ENCODE measurements around the gene NEUROD4.
"Not testable (repeated sequence)": the region's sequence is repeated elsewhere in the genome, so short reads cannot be mapped to it uniquely, and the experiment has no call there.

The NEUROD4 gene

GRCh38 chr12:55019784-55020183 is at the start of gene NEUROD4:
Gene NEUROD4, plus strand, starts transcription at chr12:55019974. Its CDS starts 6,466 bp downstream, at chr12:55026440.
- no peak for DNase-seq

GRCh38 chr12:54970741-54971140 is 49.0 kb upstream of the NEUROD4 start:
- DNase-seq, result no peak

- no peak for DNase-seq
Observed at GRCh38 chr12:54973556-54973955, 46.2 kb upstream of the NEUROD4 start.

GRCh38 chr12:54974279-54974678 is 45.5 kb upstream of the NEUROD4 start:
- DNase-seq, result no peak

GRCh38 chr12:54975272-54975671 is 44.5 kb upstream of the NEUROD4 start:
- DNase-seq, result no peak

- DNase-seq, result no peak
Observed at GRCh38 chr12:54975875-54976274, 43.9 kb upstream of the NEUROD4 start.

- DNase-seq, result no peak
Observed at GRCh38 chr12:54977155-54977554, 42.6 kb upstream of the NEUROD4 start.

- DNase-seq, result no peak
Observed at GRCh38 chr12:54977857-54978256, 41.9 kb upstream of the NEUROD4 start.

GRCh38 chr12:54980341-54980740 is 39.4 kb upstream of the NEUROD4 start:
- no peak for DNase-seq

- no peak for DNase-seq
Observed at GRCh38 chr12:54981796-54982195, 38.0 kb upstream of the NEUROD4 start.

GRCh38 chr12:54983536-54984101 is 36.2 kb upstream of the NEUROD4 start:
- DNase-seq, result no peak

- DNase-seq, result no peak
Observed at GRCh38 chr12:54984658-54985376, 35.0 kb upstream of the NEUROD4 start, which contains the start of gene TESPA1. Gene TESPA1, minus strand, starts transcription at chr12:54984762. Its CDS starts 10,200 bp downstream, at chr12:54974562.

GRCh38 chr12:54986773-54987172 is 33.0 kb upstream of the NEUROD4 start:
- not testable (repeated sequence) for DNase-seq

- no peak for DNase-seq
Observed at GRCh38 chr12:54987611-54988231, 32.1 kb upstream of the NEUROD4 start.

GRCh38 chr12:54988402-54989054 is 31.2 kb upstream of the NEUROD4 start:
- peak; percentile 38 for DNase-seq

GRCh38 chr12:54989829-54990228 is 29.9 kb upstream of the NEUROD4 start:
- no peak for DNase-seq

GRCh38 chr12:54991161-54991990 is 28.4 kb upstream of the NEUROD4 start:
- no peak for DNase-seq

GRCh38 chr12:54991991-54992375 is 27.8 kb upstream of the NEUROD4 start:
- no peak for DNase-seq

- peak; percentile 74 for DNase-seq
Observed at GRCh38 chr12:54993181-54993835, 26.5 kb upstream of the NEUROD4 start.

GRCh38 chr12:54996205-54996604 is 23.6 kb upstream of the NEUROD4 start:
- no peak for DNase-seq

GRCh38 chr12:54997929-54998522 is 21.7 kb upstream of the NEUROD4 start:
- DNase-seq, result no peak
